A673 (cell line): Measurements from ENCODE around the gene TMEM214.

Experiments
- EZH2 ChIP-seq: fragments of 200-600 bp; sonication (generic); IDR thresholded peaks from 2 replicates; pipeline ENCODE4 v1.6.1; 2017; ENCODE audit warnings: borderline replicate concordance, low read depth, mild to moderate bottlenecking, mixed read lengths, antibody characterized with exemption, low read length; ENCODE audit not compliant: poor library complexity, severe bottlenecking
- TF ChIP-seq, protein P1 (sequence below): fragments of 300-800, 200-600 bp; sonication (generic); conservative IDR thresholded peaks from 2 replicates; pipeline ENCODE4 v1.5.1; 2017; ENCODE audit warnings: low read depth, mild to moderate bottlenecking, antibody characterized with exemption, low read length, moderate library complexity, mixed read lengths

DNA sequence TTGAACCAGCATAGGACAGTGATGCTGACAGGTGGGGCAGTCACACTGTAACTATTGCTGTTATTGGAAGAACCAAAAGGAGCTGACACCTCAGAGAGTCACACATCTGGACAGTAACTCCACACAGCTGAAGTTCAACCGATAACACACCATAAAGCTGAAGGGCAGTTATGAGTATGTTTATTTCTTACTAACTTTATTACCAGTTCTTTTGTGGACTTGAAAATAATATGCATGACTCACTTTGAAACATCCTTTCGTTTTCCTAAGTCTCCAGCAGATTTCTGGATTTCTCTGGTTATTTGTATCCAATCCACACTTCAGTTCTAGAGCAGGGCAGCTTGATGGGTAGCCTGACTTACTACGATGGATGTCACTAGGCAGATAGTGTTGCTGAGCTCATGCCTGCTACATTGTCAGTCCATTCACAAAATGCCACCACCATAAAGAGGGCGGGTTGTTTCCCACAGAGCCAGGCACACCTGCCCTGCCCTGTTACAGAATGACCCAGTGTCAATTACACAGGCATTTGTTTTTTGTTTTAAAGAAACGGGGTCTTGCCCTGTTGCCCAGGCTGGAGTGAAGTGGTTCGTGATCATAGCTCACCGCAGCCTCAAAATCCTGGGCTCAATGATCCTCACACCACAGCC is 10.3 kb downstream of the TMEM214 start:
- TF ChIP-seq, protein P1, sequence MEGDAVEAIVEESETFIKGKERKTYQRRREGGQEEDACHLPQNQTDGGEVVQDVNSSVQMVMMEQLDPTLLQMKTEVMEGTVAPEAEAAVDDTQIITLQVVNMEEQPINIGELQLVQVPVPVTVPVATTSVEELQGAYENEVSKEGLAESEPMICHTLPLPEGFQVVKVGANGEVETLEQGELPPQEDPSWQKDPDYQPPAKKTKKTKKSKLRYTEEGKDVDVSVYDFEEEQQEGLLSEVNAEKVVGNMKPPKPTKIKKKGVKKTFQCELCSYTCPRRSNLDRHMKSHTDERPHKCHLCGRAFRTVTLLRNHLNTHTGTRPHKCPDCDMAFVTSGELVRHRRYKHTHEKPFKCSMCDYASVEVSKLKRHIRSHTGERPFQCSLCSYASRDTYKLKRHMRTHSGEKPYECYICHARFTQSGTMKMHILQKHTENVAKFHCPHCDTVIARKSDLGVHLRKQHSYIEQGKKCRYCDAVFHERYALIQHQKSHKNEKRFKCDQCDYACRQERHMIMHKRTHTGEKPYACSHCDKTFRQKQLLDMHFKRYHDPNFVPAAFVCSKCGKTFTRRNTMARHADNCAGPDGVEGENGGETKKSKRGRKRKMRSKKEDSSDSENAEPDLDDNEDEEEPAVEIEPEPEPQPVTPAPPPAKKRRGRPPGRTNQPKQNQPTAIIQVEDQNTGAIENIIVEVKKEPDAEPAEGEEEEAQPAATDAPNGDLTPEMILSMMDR = no peak
- no peak for TF ChIP-seq EZH2
